Activated T-helper 17 cell treated with anti-CD3 and anti-CD28 coated beads, Interleukin-2, amount 50 U/mL, for 72 hours (primary cell): Measurements from ENCODE around the gene IZUMO2. TPM values are rescaled to one million over a fixed set of nuclear protein-coding genes. Genes with fewer than 3 reads are reported as not detected.
"Not testable (repeated sequence)": the region's sequence is repeated elsewhere in the genome, so short reads cannot be mapped to it uniquely, and the experiment has no call there.

Source experiments
- ATAC-seq: fragments of 150-1000 bp; cut with Tn5 transposase; replicated peaks from 2 replicates; pipeline ENCODE4 v1.10.0; 2021; ENCODE audit warnings: mild to moderate bottlenecking, moderate library complexity
- H3K27ac Mint-ChIP-seq: one replicate; pipeline ENCODE4 v1.8.0; 2022; ENCODE audit warnings: mixed read lengths
- H3K27me3 Mint-ChIP-seq: one replicate; pipeline ENCODE4 v1.8.0; 2022; ENCODE audit warnings: mixed read lengths
- H3K36me3 Mint-ChIP-seq: one replicate; pipeline ENCODE4 v1.8.0; 2022; ENCODE audit warnings: low read depth, mild to moderate bottlenecking, mixed read lengths
- H3K4me1 Mint-ChIP-seq: one replicate; pipeline ENCODE4 v1.8.0; 2022; ENCODE audit warnings: mixed read lengths
- H3K4me3 Mint-ChIP-seq: one replicate; pipeline ENCODE4 v1.8.0; 2022; ENCODE audit warnings: mild to moderate bottlenecking, mixed read lengths
- H3K9me3 Mint-ChIP-seq: one replicate; pipeline ENCODE4 v1.8.0; 2022; ENCODE audit warnings: mixed read lengths
- total RNA-seq, 2 donors: library from RNA; stranded (reverse); gene quantifications; one replicate each; pipeline ENCODE4 v1.2.3, GENCODE V29; 2022

IZUMO2 gene
- total RNA-seq, 2 donors from 2014 or later = not detected

DNA sequence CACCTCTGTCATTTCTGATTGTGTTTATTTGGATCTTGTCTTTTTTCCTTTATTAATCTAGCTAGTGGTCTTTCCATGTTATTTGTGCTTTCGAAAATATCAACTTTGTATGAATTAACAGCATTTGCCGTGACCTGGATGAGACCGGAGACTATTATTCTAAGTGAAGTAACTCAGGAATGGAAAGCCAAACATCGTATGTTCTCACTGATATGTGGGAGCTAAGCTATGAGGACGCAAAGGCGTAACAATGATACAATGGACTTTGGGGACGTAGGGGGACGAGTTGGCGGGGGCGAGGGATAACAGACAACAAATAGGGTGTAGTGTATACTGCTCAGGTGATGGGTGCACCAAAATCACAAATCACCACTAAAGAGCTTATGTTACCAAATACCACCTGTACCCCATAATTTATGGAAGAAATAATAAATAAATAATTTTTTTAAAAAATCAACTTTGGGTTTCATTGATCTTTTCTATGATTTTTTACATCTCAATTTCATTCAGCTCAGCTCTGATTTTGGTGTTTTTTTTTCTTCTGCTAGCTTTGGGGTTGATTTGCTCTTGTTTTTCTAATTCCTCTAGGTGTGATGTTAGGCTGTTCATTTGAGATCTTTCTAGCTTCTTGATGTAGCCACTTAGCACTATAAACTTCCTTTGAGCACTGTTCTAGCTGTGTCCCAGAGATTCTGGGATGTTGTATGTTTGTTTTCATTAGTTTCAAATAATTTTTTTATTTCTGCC, 27.1 kb downstream of the IZUMO2 start:
- H3K27ac Mint-ChIP-seq, H3K4me1 Mint-ChIP-seq, H3K4me3 Mint-ChIP-seq, ATAC-seq, H3K27me3 Mint-ChIP-seq, H3K9me3 Mint-ChIP-seq, H3K36me3 Mint-ChIP-seq: not testable (repeated sequence)

DNA sequence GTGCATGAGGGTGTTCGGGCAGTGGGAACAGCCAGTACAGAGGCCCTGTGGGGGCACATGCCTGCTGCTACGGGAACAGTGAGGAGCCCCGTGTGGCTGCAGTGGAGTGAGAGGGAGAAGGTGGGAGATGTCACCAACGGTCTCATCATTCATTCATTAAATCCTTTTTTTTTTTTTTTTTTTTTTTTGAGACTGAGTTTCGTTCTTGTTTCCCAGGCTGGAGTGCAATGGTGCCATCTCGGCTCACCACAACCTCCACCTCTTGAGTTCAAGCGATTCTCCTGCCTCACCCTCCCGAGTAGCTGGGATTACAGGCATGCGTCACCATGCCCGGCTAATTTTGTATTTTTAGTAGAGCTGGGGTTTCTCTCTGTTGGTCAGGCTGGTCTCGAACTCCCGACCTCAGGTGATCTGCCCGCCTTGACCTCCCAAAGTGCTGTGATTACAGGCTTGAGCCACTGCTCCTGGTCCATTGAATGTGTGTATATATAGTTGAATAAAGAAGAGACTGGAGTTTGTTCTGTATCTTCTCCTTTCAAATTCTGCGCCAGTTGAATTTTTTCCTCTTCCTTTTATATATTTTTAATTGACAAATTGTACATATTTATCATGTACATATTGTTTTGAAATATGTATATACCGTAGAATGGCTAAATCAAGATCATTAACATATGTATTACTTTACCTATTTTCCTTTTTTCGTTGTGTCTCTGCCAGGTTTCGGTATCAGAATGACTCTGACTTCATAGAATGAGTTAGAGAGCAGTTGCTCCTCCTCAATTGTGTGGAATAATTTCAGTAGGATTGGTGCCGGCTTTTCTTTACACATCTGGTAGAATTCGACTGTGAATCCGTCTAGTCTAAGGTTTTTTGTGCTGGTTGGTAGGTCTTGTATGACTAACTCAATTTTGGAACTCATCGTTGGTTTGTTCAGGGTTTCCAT, 28.0 kb downstream of the IZUMO2 start:
- ATAC-seq, H3K36me3 Mint-ChIP-seq, H3K9me3 Mint-ChIP-seq, H3K27ac Mint-ChIP-seq, H3K4me1 Mint-ChIP-seq, H3K4me3 Mint-ChIP-seq, H3K27me3 Mint-ChIP-seq: not testable (repeated sequence)

DNA sequence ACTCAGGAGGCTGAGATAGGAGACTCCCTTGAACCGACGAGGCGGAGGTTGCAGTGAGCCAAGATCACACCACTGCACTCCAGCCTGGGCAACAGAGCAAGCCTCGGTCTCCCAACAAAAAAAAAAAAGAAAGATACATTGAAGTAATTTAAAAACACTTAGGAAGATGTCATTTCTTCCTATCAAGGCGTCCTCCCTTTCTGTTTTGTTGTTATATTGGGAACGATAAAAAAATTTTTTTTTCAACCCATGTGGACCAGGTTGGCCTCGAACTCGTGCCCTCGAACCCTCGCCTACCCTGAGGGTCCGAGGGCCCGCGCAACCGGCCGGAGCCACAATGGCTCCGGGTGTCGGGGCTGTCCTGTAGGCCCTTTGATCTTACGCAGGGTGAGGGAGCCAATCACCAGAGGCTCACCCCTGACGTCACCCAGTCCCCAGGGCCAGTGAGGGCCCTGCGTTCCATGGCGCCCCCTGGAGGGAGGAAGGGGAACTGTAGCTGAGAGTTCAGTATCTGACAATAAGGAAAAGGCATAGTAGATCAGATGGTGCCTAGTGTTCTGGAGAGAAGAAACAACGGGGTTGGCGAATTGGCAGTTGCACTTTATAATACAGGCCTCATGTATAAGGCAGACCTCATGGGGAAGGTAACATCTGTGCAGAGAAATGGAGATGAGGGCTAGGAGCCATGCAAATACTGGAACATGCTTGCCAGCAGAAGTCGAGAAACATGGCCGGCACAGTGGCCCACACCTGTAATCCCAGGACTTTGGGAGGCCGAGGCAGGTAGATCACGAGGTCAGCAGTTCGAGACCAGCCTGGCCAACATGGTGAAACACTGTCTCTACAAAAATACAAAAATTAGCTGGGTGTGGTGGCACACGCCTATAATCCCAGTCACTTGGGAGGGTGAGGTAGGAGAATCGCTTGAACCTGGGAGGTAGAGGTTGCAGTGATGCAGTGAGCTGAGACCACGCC, 29.3 kb downstream of the IZUMO2 start:
- ATAC-seq, H3K4me3 Mint-ChIP-seq, H3K27me3 Mint-ChIP-seq, H3K4me1 Mint-ChIP-seq, H3K9me3 Mint-ChIP-seq, H3K36me3 Mint-ChIP-seq, H3K27ac Mint-ChIP-seq: not testable (repeated sequence)

DNA sequence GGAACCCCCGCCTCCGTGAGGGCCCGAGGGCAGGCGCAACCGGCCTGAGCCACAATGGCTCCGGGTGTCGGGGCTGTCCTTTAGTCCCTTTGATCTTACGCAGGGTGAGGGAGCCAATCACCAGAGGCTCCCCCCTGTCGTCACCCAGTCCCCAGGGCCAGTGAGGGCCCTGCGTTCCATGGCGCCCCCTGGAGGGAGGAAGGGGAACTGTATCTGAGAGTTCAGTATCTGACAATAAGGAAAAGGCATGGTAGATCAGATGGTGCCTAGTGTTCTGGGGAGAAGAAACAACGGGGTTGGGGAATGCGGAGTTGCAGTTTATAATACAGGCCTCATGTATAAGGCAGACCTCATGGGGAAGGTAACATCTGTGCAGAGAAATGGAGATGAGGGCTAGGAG, 59.1 kb downstream of the IZUMO2 start:
- not testable (repeated sequence) for H3K4me3 Mint-ChIP-seq, H3K9me3 Mint-ChIP-seq, H3K4me1 Mint-ChIP-seq, ATAC-seq, H3K36me3 Mint-ChIP-seq, H3K27me3 Mint-ChIP-seq, H3K27ac Mint-ChIP-seq

DNA sequence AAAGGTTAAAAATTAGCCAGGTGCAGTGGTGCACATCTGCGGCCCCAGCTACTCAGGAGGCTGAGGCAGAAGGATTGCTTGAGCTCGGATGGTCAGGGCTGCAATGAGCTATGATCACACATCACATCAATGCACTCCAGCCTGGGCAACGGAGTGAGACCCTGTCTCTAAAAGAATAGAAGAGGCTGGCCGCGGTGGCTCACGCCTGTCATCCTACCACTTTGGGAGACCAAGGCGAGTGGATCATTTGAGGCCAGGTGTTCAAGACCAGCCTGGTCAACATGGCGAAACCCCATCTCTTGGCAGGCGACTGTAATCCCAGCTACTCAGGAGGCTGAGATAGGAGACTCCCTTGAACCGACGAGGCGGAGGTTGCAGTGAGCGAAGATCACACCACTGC, 59.7 kb downstream of the IZUMO2 start:
- not testable (repeated sequence) for ATAC-seq, H3K4me3 Mint-ChIP-seq, H3K27ac Mint-ChIP-seq, H3K4me1 Mint-ChIP-seq, H3K27me3 Mint-ChIP-seq, H3K9me3 Mint-ChIP-seq, H3K36me3 Mint-ChIP-seq

Other genes starting within 250 kb of the IZUMO2 start
- gene ATF5, start 234.1 kb downstream of the IZUMO2 start, total RNA-seq = 10 to 100 TPM; 26.0 to 28.6 TPM
- 100 to 1,000 TPM; 158 to 172 TPM for gene NUP62, start 233.8 kb downstream of the IZUMO2 start, total RNA-seq
- gene SIGLEC11, start 202.1 kb downstream of the IZUMO2 start, total RNA-seq = not detected
- gene VRK3, start 137.9 kb downstream of the IZUMO2 start, total RNA-seq = 10 to 100 TPM; 53.7 to 79.8 TPM
- gene ZNF473, start 137.3 kb downstream of the IZUMO2 start, total RNA-seq = 10 to 100 TPM; 11.1 to 12.4 TPM
- gene MYH14, start 40.3 kb upstream of the IZUMO2 start, total RNA-seq = not detected
- 10 to 100 TPM; 12.8 to 18.8 TPM for gene KCNC3, start 166.1 kb upstream of the IZUMO2 start, total RNA-seq
- 10 to 100 TPM; 54.6 to 86.0 TPM for gene NAPSA, start 202.4 kb upstream of the IZUMO2 start, total RNA-seq
- gene NR1H2, start 213.2 kb upstream of the IZUMO2 start, total RNA-seq = 10 to 100 TPM; 58.3 to 81.3 TPM
- gene POLD1, start 221.1 kb upstream of the IZUMO2 start, total RNA-seq = 100 to 1,000 TPM; 146 to 202 TPM